B cell (primary cell): Measurements from ENCODE around the gene CEP126. TPM values are rescaled to one million over a fixed set of nuclear protein-coding genes. Genes with fewer than 3 reads are reported as not detected.

ENCODE experiments used
- ATAC-seq: fragments of 200-7000 bp; cut with Tn5 transposase; one replicate; pipeline ENCODE4 v1.10.0; 2021; ENCODE audit warnings: low read depth, mild to moderate bottlenecking, moderate number of reproducible peaks, moderate library complexity
- CTCF ChIA-PET: fragments of 350-600 bp; sonication (Branson Sonifier 250); formaldehyde crosslinking; loops from one replicate; lab custom pipeline; 2021; ENCODE audit warnings: antibody characterized with exemption, inconsistent platforms; lab: Charles Lee
- POLR2A ChIA-PET: fragments of 350-600 bp; sonication (Branson Sonifier 250); formaldehyde crosslinking; loops from one replicate; lab custom pipeline; 2021; ENCODE audit warnings: antibody characterized with exemption; lab: Charles Lee
- DNase-seq: peaks from one replicate; pipeline ENCODE4 v3.0.0; 2013
- H2AFZ ChIP-seq: 2 replicates; pipeline ENCODE4 v1.6.1; 2012; ENCODE audit warnings: mild to moderate bottlenecking, low read depth, low read length; ENCODE audit not compliant: insufficient read depth, poor library complexity, severe bottlenecking
- H3K27ac ChIP-seq, 2 donors: 1 replicate in 1 of 2; 2 replicates in 1 of 2; pipeline ENCODE4 v1.5.1; 2012 to 2013; ENCODE audit warnings: low read length in 2 of 2, mild to moderate bottlenecking in 2 of 2, moderate library complexity in 1 of 2
- H3K27me3 ChIP-seq, 4 experiments: fragments of 200-600 bp in 1 of 4; sonication (generic) in 1 of 4; replicated peaks in 1 of 4; 1 replicate in 2 of 4; 2 replicates in 2 of 4; pipeline versions ENCODE4 v1.6.1 to v1.7.0; 2013 to 2016; ENCODE audit warnings: low read length in 3 of 4, mild to moderate bottlenecking in 2 of 4, mixed read lengths in 1 of 4, moderate library complexity in 1 of 4; ENCODE audit not compliant: insufficient read depth in 4 of 4, control insufficient read depth in 3 of 4; ENCODE audit errors: control extremely low read depth in 1 of 4
- H3K36me3 ChIP-seq, 2 experiments: replicated peaks in 1 of 2; 1 replicate in 1 of 2; 2 replicates in 1 of 2; pipeline versions ENCODE4 v1.6.1 to v1.7.1; 2013; ENCODE audit warnings: low read length in 1 of 2; ENCODE audit not compliant: insufficient read depth in 2 of 2, control insufficient read depth in 1 of 2; ENCODE audit errors: control extremely low read depth in 1 of 2, extremely low read depth in 1 of 2
- H3K4me1 ChIP-seq, 2 donors: fragments of 200-600 bp in 1 of 2; sonication (generic) in 1 of 2; 1 replicate in 1 of 2; 2 replicates in 1 of 2; pipeline versions ENCODE4 v1.5.1 to v1.6.1; 2013 to 2017; ENCODE audit warnings: low read length in 2 of 2; ENCODE audit not compliant: control insufficient read depth in 2 of 2, insufficient read depth in 2 of 2
- H3K4me2 ChIP-seq: replicated peaks from 2 replicates; pipeline ENCODE3; 2012; ENCODE audit warnings: mild to moderate bottlenecking, low read depth, low read length; ENCODE audit not compliant: poor library complexity, severe bottlenecking
- H3K4me3 ChIP-seq, 5 experiments: fragments of 200-600 bp in 1 of 5; sonication (generic) in 1 of 5; 1 replicate in 3 of 5; 2 replicates in 2 of 5; pipeline versions ENCODE4 v1.5.1 to v1.7.0; 2011 to 2016; ENCODE audit warnings: low read length in 4 of 5, mild to moderate bottlenecking in 4 of 5, low read depth in 2 of 5, control low read depth in 1 of 5, moderate library complexity in 1 of 5; ENCODE audit not compliant: insufficient read depth in 1 of 5; ENCODE audit errors: control extremely low read depth in 1 of 5, extremely low read depth in 1 of 5
- H3K79me2 ChIP-seq: fragments of 200-600 bp; sonication (generic); one replicate; pipeline ENCODE4 v1.6.0; 2016; ENCODE audit warnings: low read length; ENCODE audit not compliant: control insufficient read depth, insufficient read depth
- H3K9ac ChIP-seq: fragments of 200-600 bp; sonication (generic); 2 replicates; pipeline ENCODE4 v1.6.1; 2017; ENCODE audit warnings: mild to moderate bottlenecking, low read length, moderate library complexity
- H3K9me3 ChIP-seq, 3 donors: one replicate each; pipeline versions ENCODE4 v1.6.1 to v1.7.1; 2013; ENCODE audit warnings: low read length in 2 of 3; ENCODE audit not compliant: control insufficient read depth in 2 of 3, insufficient read depth in 1 of 3; ENCODE audit errors: control extremely low read depth in 1 of 3
- H4K20me1 ChIP-seq: 2 replicates; pipeline ENCODE4 v1.6.0; 2012; ENCODE audit warnings: mild to moderate bottlenecking, low read length; ENCODE audit not compliant: insufficient read depth, control insufficient read depth, poor library complexity, severe bottlenecking
- H3K27ac Mint-ChIP-seq: one replicate; pipeline ENCODE4 v1.8.0; 2021; ENCODE audit warnings: mixed read lengths
- H3K27me3 Mint-ChIP-seq: one replicate; pipeline ENCODE4 v1.8.0; 2021; ENCODE audit warnings: mixed read lengths
- H3K4me1 Mint-ChIP-seq: one replicate; pipeline ENCODE4 v1.8.0; 2021; ENCODE audit warnings: mixed read lengths
- H3K4me3 Mint-ChIP-seq: one replicate; pipeline ENCODE4 v1.8.0; 2021; ENCODE audit warnings: mixed read lengths
- H3K9me3 Mint-ChIP-seq: one replicate; pipeline ENCODE4 v1.8.0; 2022; ENCODE audit warnings: mixed read lengths; ENCODE audit not compliant: insufficient read depth
- CTCF ChIP-seq: fragments of 200-600 bp; IDR thresholded peaks from one replicate; pipeline ENCODE4 v1.8.0; 2022; ENCODE audit warnings: antibody characterized with exemption, mild to moderate bottlenecking
- EZH2 ChIP-seq: IDR thresholded peaks from 2 replicates; pipeline ENCODE4 v1.6.1; 2012; ENCODE audit warnings: borderline replicate concordance, low read depth, mild to moderate bottlenecking, moderate library complexity, low read length; ENCODE audit not compliant: insufficient read depth, poor library complexity, severe bottlenecking
- WGBS: methylation state at CpG from one replicate; pipeline ENCODE4 v1.1.5; 2013; ENCODE audit warnings: missing lambda C conversion rate; ENCODE audit not compliant: insufficient coverage; 5-methylcytosine and 5-hydroxymethylcytosine counted together
- intact Hi-C: fragments of 100-400 bp; cut with micrococcal nuclease; formaldehyde crosslinking; loops from one replicate; pipeline ENCODE4 v1.10.0; 2022
- polyA plus RNA-seq: library from polyadenylated mRNA; depleted of rRNA; stranded (reverse); fragments of >200 nt; gene quantifications from 2 replicates; pipeline ENCODE4 v1.2.3, GENCODE V29; 2012
- total RNA-seq, 2 donors: library from RNA; stranded (reverse); fragments of 120-200 nt in 1 of 2; gene quantifications; 1 replicate in 1 of 2; 2 replicates in 1 of 2; pipeline versions ENCODE4 v1.2.3 to v1.2.4, GENCODE V29; 2013 to 2022

The CEP126 gene
- total and polyA plus RNA-seq, 2 donors (not counting 1 experiment from before 2014, with no cell fraction given), result 1.00 to 9.4 TPM

GRCh38 chr11:101872171-101872882 is 42.5 kb upstream of the CEP126 start:
- no peaks in the 10 kb centered on the region for H3K36me3 ChIP-seq
- no peak overlapping the region for H3K4me2 ChIP-seq
- H3K4me3 ChIP-seq, result no peak overlapping the region
- DNase-seq (no peak), ATAC-seq (no peak)
- no peaks in the 10 kb centered on the region for H4K20me1 ChIP-seq
- Mint-ChIP-seq H3K4me3 (no peak overlapping the region), H3K27me3 (peaks cover 19% of the 10 kb centered on the region), H3K27ac (no peak overlapping the region), H3K9me3 (no peaks in the 10 kb centered on the region), H3K4me1 (no peaks in the 10 kb centered on the region)
- no peaks in the 10 kb centered on the region for H3K9me3 ChIP-seq
- H3K4me1 ChIP-seq, result no peaks in the 10 kb centered on the region
- H3K27ac ChIP-seq, result no peak overlapping the region
- no peak overlapping the region for H2AFZ ChIP-seq
- no peaks in the 10 kb centered on the region for H3K79me2 ChIP-seq
- CTCF ChIA-PET, result interaction anchor here (0.7 kb wide), 2 partner anchors 11 to 12 kb away, joined by 3 read pairs; no protein-coding TSS in a partner anchor
- TF ChIP-seq EZH2 (no peak), CTCF (no peak)
- H3K9ac ChIP-seq, result no peak overlapping the region
- peaks cover 0 to 5% (median 2%) of the 10 kb centered on the region in 4 experiments for H3K27me3 ChIP-seq
- intact Hi-C loops, result no loop called here
- WGBS, result 94% methylated on average over 4 of the region's 6 CpGs
- POLR2A ChIA-PET, result no interaction called here

DNA sequence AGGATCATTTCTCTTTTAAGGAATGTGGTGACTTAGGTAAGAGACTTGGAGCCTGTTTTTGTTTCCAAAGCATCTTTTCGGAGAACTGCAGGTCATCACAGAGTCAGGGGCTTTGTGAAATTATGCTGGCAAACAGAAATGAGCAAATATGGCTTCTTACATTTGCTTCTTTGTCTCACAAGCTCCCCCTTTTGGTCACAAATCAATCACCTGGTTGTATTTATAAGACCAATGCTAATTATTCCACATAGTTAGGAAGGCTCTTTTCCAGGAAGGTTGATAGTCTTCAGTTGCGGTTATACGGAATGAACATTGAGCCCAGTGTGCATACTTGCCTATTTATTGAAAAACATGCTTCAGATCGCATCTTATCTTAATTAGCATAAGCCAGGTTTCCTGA is 34.6 kb upstream of the CEP126 start:
- ChIA-PET CTCF (interaction anchor here (0.8 to 4.0 kb wide), 5 partner anchors 16 to 137 kb away, joined by 3 to 23 read pairs (median 5); partner anchors contain the start of gene CEP126), POLR2A (no interaction called here)
- Histone ChIP-seq H3K9me3 (no peaks in the 10 kb centered on the region), H3K4me3 (no peak overlapping the region), H3K36me3 (no peaks in the 10 kb centered on the region), H3K27me3 (peaks cover 0 to 11% (median 4%) of the 10 kb centered on the region in 4 experiments), H3K4me1 (no peaks in the 10 kb centered on the region), H3K79me2 (no peaks in the 10 kb centered on the region), H3K27ac (no peak overlapping the region), H2AFZ (no peak overlapping the region), H3K4me2 (no peak overlapping the region), H4K20me1 (no peaks in the 10 kb centered on the region), H3K9ac (no peak overlapping the region)
- no peak for ATAC-seq
- H3K27ac Mint-ChIP-seq, result no peak overlapping the region
- DNase-seq, result peak; percentile 30
- peaks cover 48% of the 10 kb centered on the region for H3K27me3 Mint-ChIP-seq
- TF ChIP-seq EZH2 (no peak), CTCF (peak; percentile 33)
- WGBS, result 57% methylated on average over 1 of the region's 4 CpGs
- H3K4me1 Mint-ChIP-seq, result no peaks in the 10 kb centered on the region
- intact Hi-C loops, result no loop called here
- no peaks in the 10 kb centered on the region for H3K9me3 Mint-ChIP-seq
- no peak overlapping the region for H3K4me3 Mint-ChIP-seq
